Right renal pelvis (tissue), 4 donors: ENCODE results near the gene PRPF6. TPM values are rescaled to one million over a fixed set of nuclear protein-coding genes. Genes with fewer than 3 reads are reported as not detected.

ENCODE experiments used
- DNase-seq, 4 donors: peaks; one replicate each; pipeline ENCODE4 v3.0.0-alpha.2; 2013; ENCODE audit warnings: low read depth in 4 of 4, low spot score in 3 of 4, missing footprints in 1 of 4
- polyA plus RNA-seq, 4 donors: library from polyadenylated mRNA; unstranded; fragments of 120-200 nt; gene quantifications; one replicate each; pipeline ENCODE4 v1.2.1, GENCODE V29; 2013; ENCODE audit not compliant: insufficient read length in 4 of 4

Gene PRPF6
- polyA plus RNA-seq, 4 donors: 81.8 to 92.3 (median 84.5) TPM

DNA sequence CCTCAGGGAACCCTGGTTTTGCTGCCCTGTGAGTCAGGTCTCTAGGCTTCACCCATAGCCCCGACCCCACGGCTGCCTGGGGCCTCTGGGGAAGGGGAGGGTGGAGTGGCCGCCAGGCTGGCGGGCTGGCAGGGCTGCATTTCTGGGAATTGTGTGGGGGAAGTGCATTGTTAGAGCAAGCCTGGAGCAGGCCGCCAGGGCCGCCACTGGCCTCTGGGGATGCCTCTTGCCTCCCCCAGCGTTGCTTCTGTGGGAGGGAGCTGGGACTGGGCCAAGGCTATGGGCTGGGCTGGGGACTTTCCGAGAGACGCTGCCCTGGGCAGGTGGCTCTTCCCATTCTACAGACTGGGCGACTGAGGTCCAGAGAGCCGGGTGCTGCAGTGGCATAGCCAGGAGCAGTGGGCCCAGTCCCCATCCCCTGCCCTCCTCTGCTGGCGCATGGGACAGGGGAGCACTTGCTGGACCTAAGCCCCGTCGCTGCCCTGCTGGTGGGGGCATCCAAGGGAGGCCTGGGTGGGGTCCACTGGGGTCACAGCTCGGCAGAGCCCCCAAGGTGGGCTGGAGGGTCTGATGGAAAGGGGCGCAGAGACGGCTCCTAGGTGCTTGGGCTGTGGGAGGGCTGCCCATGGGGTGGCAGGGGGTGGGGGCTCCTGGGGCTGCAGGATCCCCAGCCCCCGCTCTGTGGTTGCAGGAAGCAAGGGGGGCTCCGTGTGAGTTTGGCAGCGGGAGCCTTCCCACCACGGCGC is 75.1 kb downstream of the PRPF6 start:
- DNase-seq: no peak

DNA sequence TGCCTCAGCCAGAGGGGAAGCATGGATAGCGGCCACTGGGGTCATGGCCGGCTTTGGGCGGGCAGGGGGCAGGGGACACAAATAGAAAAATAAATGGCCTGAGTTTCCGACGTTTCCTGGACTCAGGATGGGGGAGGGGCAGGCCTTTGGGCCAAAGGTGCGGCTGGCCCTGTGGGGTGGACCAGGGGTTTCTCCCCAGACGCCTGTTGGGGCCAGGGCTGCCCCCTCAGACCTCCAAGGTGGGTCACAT is 75.6 kb downstream of the PRPF6 start:
- no peak for DNase-seq

DNA sequence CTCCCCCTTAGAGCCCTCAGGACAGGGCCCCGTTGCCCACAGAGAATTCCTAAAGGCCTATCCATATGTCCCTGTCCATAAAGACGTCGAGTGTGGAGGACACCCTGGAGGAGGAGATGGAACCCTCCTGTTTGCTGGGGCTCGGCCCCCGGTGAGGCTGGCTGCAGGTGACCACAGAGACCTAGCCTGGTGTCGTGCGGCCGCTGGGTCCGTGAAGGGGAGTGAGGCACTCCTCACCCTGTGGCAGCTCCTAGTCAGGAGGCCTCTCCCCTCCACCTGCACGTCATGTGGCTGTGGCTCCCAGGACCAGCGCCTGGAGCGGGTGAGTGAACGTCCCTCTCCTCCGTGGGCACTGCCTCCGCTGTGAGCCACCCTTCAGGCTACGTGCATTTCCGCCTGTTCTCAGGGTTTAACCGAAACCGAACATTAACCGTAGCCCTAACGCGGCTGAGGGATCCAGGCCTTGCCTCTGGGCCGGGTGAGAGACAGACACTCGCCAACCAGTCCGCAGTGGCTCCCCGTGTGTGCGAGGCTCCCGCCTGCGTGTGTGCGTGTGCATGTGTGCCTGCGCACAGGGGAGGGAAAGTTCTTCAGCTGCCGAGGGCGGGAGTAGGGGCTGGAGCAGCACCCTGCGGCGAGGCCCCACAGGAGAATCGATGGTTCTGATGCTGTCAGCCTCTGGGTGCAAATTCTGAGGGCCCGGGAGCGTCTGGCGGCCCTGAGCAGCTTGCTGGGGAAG is 76.1 kb downstream of the PRPF6 start:
- no peak for DNase-seq

DNA sequence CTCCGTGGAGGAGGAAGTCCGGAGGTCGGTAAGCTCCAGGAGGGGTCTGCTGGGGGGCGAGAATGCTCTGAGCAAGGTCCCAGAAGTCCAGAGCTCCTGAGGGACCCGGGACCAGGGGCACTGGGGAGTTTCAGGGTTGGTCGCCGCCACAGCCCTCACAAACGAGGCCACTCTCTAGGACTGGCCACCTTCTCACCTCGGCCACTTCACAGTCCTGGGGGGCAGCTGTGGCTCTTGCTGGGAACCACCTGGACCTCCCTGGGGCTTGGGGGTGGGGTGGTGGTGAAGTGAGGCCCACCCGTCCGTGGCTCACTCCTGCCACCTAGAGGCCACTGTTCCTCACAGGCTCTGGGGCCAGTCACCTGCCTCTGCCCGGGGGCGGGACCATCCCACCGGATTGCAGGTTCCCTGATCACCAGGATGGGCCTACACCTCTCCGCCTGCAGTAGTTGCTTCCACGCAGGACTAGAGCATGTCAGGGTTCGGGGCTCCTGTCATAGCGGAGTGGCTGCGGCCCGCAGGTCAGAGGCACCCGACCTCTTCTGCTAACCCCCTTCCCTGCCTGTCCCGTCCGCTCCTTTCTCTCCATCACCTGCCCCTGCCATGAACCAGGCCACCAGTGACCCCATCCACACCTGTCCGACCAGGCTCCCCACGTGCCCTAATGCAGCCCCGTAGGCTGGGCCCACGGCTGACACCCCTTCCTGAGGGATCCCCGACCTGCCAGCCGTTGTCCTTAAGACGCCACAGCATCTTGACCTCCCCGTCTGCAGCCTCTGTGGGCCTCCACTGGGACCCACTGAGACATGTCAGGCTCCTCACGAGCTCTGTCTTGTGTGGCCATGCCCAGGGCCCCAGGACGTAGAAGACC is 76.9 kb downstream of the PRPF6 start:
- DNase-seq: peak in 3 of 4 donors; percentile 60 to 68 (median 61)

DNA sequence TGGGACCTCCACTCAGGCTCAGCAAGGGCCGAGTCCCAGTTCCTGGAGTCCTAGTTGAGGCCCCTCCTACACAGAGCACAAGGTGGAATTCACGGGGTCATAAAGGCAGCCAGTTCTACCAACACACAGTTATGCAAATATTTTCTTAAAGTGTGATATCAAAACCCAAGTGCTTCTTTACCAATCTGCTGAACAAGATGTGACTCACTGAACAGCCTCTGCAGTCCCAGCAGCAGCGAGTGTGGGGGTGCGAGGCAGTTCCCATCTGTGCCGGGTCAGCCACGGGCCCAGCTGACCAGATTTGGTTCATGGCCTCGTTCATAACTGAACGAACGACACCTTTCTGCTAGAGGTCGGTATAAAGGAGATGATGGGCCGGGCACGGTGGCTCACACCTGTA is 77.6 kb downstream of the PRPF6 start:
- no peak for DNase-seq

DNA sequence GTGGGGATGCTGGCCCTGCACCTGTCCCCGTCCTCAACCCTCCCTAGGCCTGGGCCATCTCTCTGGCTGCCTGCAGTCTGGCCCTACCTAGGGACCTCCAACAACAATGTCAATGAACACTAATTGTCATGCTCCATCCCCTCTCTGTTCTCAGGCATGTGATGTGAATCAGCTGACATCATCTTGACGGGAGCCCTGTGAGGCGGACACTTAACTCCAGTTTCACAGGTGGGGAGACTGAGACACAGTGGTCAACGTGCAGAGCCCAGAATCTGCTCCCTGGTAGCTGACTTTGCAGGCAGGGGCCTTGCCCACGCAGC is 81.3 kb downstream of the PRPF6 start:
- DNase-seq: no peak

DNA sequence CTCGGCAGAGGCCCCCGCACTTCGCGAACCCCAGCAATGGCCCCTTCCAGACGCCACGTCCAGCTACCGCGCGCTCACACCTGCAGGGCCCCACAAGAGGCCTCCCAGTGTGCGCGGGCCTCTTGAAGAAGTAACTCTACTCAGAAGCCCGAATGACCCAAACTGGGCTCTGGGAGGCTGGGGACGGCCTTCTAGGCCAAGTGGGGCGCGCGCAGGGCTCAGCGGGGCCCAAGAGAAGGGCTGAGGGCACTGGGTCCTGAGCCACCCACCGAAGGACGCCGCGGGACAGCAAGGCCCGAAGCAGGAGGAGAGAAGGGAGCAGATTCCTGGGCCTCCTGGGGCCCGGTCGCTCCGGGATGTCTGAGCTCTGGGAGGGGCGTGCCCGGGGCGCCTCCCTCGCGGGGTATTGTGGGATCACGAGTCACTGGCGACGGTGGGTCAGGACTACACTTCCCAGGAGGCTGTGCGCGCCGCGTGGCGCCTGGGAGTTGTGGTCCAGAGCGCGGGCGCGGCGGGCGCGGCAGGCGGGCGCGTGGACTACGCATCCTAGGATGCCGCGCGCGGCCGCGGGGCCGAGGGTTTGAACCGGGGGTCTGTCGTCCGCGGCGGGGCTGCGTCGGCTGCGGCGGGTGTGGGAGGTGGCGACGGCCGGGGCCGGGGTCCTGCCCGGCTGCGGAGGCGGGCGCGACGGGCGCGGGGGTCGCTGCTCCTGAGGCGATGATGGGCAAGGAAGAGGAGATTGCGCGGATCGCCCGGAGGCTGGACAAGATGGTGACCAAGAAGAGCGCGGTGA is 81.9 kb downstream of the PRPF6 start, which contains the start of gene TCEA2:
Gene TCEA2, plus strand, starts transcription at position 603 of the 793 bp plus-strand sequence. Its CDS starts 115 bp downstream, at position 718.
- peak; percentile 93 to 95 (median 94) for DNase-seq

DNA sequence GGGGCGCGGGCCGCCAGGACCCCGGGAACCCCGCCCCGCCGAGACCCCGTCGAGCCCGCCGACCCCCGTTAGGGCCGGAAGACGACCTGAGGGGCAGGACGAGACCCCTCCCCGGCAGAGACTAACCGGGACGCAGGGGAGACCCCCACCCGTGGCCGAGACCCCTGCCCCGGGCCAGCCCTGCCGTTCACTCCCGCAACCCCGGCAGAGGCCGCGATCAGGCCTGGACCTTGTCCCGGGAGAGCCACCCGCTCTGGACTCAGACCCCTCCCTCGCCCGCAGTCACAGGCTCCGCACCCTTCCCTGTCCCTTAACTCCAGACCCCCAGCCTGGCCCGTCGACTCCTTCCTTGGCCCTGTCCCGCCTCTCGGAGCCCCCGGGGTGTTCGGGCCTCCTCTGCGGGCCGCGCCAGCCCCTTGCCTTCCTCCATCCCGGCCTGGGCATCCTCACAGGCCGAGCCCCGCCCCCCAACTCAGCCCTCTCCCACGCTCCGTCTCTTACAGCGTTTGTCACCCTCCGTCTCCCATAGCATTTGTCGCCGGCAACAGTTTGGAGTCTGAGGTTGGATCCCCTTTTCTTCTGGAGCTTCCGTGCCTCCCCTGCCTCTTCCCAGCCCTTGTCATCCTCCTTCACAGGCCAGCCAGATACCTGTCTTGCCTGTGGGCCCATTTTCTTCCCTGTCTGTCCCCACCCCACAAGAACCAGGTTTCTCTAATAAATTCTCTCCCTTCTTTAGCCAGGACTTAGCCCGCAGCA is 82.6 kb downstream of the PRPF6 start:
- DNase-seq: no peak

DNA sequence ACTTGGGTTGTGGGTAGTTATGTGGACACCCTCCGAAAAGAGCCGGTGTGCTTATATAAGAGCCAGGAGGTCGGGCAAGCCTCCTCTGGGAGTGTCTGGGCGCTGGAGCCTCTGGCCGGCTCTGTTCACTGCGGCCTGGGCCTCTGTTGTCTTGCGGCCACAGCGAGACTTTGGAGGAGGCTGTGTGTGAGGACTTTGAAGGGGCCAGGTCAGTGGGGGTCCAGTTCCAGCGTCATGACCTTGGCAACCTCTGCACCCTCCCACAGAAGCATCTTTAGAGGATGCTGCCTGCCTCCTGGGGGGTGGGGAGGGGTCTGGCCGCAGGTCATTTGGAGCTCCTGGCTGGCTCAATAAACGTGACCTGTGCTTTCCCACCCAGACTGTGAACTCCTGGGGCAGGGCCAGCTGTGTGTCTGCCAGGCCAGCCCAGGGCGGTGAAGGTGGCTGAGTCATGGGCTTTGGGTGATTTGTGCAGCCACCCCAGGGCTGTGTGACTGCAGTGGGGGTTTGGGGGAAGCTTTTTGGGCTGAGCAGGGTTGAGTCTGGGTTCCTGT is 83.3 kb downstream of the PRPF6 start:
- DNase-seq: no peak

DNA sequence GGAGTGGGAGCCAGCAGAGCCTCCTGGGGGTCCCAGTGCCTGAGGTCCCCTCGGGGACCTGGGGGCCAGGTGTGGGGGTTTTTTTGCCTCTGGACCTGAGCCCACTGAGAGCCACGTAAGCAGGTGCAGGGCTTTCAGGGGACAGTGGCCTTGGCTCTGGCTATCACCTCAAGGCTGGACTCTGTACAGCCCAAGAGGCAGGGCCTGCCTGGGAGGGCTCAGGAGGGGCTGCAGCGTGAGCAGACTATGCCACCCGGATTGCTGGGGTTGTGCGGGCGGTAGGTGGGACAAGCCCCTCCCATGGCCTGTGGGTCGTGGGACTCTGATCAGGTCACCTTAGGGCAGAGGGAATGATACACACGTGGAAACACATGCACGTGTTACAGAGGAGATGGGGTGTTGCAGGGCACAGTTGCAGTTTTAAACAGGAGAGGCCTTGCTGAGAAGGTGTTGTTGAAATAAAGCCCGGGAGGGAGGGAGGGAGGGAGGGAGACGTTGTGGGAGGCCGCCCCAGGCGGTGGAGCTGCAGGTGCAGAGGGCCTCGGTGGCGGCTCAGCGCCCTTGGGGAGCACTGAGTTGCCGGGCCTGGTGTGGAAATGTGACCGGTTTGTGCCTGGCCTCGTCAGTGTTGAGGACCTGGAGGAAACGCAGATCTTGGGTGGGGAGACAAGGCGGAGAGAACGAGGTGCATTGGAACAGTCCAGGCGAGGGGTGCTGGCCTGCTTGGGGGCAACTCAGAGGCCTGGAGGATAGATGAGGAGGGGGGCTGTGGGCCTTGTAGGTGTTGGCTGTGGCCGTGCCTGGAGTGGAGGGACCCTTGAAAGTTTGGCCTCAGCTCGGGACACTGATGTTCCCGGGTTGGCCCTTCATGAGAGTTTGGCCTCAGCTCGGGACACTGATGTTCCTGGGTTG is 84.4 kb downstream of the PRPF6 start:
- DNase-seq: no peak

DNA sequence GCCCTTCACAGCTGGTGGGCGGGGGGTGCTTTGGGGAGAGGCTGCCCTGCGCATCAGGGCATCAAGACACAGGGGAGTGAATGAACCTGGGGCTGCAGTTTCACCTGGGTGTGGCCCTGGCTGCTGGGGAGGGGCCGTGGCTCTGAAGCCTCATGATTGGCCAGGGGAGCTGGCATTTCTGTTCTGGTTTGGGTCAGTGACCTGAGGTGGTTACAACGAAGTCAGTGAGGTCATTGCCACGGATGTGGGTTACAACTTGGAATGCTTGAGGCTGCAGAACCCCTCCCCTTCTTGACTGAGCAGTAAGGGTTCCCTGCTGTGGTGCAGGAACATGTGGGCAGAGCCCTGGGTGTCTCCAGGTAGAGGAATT is 85.0 kb downstream of the PRPF6 start:
- no peak for DNase-seq

DNA sequence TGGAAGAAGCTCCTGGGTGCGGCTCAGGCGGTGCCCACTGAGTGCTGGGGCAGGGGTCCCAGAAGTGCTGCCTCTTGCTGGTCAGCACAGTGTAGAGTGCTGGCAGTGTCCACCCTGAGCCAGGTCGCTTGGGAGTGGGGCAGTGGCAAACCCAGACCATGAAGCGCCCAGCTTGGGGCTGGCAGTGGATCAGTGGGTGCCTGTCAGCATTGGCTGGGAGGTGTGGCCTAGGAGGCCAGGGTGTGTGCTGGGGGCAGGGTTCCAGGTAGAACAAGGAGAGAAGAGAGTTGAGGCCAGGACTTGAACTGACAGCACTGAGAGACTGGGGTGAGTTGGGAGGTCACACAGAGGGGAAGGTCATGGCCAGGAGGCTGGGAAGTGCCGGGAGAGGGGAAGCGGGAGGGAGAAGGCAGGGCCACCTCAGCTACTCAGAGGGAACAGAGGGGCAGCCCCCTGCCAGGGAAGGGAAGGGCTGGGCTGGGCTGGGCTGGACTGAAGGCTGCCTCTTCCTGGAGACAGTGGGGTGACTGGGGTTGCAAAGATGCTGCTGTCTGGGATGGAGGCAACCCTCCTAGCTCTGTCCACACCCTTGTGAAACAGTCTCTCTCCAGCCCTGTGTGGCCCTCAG is 86.2 kb downstream of the PRPF6 start:
- no peak for DNase-seq

DNA sequence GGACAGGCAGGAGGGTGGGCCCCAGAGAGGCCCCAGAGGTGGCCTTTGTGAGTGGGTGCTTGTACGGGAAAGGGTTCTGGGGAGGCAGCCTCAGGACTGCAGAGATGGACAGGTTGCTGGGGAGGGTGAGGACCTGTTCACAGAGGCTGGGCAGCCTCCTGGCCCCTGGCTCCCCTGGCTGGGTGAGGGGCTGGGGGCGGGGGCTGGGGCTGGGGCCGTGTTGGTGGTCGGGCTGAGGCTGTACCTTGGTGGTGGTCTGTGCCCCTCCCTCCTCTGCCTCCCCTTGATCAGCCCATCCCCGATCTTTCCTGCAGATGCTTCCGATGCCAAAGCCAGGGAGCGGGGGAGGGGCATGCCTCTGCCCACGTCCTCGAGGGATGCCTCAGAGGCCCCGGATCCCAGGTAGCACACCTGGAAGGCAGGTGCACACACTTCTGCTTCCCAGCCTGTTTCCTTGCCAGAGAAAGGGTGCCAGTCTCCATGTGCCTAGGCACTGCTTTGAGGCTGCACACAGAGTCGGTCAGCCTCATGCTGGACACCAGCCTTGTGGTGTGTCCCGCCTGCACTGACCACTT is 86.9 kb downstream of the PRPF6 start:
- no peak for DNase-seq

DNA sequence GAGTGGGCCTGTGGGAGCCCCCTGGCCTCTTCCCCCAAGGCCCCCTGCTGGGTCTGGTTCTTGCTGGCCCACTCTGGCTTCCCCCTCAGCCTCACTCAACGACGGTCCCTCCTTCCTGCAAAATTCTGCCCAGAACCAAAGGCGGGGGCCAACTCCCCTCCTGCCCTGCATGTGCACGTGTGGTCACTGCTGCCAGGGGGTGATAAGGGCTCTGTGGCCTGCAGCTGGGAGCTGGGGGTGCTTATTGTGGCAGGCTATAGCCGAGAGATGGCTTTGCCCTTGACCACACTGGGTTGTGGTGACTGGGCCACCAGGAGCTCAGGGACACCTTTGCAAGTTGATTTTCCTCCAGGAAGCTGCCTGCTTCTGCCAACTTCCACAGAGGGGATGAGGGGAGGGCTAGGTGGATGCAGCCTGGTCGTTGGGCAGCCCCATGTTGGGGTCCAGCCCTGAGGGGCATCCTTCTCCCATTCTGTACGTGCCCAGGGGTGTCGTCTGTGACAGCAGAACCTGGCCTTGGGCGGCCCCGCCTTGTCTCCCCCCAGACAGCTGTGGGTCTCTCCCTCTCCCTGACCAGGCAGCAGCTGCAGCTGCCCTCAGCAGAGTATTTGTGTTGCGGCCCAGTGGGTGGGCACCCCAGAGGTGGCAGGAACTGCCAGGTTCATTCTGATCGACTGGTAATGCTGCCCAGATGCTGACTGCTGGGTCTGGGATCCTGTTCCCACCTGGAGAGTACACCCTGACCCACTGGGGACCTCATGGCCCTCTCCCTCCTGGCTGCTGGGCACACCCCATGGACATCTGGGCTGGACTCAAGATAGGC is 87.7 kb downstream of the PRPF6 start:
- DNase-seq: no peak

DNA sequence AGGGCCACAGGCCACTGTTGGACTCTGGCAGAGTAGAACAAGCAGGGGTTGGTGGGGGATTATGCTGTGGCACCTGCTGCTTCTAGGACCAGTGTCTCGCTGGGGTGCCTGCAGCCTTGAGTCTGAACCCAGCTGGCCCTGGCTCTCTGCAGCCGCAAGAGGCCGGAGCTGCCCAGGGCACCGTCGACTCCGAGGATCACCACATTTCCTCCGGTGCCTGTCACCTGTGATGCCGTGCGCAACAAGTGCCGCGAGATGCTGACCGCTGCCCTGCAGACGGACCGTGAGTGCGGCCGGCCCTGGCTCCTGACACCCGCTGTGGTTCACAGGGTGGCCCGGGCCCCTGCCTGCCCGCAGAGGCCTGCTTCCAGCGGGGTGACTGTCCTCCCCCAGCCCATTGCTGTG is 88.3 kb downstream of the PRPF6 start:
- no peak for DNase-seq

DNA sequence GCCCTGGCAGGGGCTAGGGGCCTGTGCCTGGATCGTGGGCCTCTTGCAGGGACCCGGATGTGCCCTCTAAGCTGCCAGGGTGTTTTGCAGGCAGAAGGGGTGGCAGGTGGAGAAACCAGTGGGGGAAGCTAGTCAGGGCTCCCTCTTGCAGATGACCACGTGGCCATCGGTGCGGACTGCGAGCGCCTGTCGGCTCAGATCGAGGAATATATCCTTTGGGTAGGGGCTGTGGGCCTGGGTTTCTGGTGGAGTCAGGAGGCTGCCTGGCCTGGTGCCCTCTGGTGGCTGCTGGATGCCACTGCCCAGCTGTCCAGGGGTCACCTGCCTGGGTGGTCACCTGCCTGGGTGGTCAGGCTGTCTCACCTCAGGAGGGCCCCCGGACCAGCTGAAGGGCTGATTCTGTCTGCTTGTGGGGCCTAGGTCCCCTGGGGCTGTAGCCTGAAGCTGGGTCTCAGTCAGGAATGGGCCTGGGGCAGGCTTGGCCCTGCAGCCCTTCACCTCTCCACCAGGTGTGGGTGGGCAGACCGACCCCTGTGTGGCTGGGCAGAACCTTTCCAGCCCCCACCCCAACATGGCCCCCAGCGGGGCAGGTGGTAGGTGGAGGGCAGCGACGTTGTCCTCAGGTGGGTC is 88.8 kb downstream of the PRPF6 start:
- DNase-seq: no peak
